ENCODE data around the gene ACACB. TPM values are rescaled to one million over a fixed set of nuclear protein-coding genes. Genes with fewer than 3 reads are reported as not detected.

Gene ACACB
- total RNA-seq, 1 experiment from 2014 or later: 20.0 TPM

- Mint-ChIP-seq H3K27me3 (ENCODE audit: low read depth) (peaks cover 10% of the 10 kb centered on the region), H3K27ac (no peak overlapping the region), H3K4me3 (no peak overlapping the region), H3K9me3 (peaks cover 13% of the 10 kb centered on the region), H3K4me1 (peaks cover 18% of the 10 kb centered on the region), H3K36me3 (peaks cover 4% of the 10 kb centered on the region; the same call in 1 of the 2 replicates)
- ATAC-seq (no peak), DNase-seq (ENCODE audit: low spot score) (no peak)
- TF ChIP-seq NR3C1 (CRISPR knock-in tag; conservative IDR thresholded peaks at IDR 0.05; ENCODE audit: low read depth) (no peak), CDX4 (CRISPR knock-in tag; IDR thresholded peaks at IDR 0.05; ENCODE audit: borderline replicate concordance) (no peak), TEAD1 (CRISPR knock-in tag; IDR thresholded peaks at IDR 0.05) (no peak), HMGA2 (CRISPR knock-in tag; IDR thresholded peaks at IDR 0.05) (no peak), ZNF532 (CRISPR knock-in tag; IDR thresholded peaks at IDR 0.05; ENCODE audit: borderline replicate concordance) (no peak), TCF7 (CRISPR knock-in tag; IDR thresholded peaks at IDR 0.05; ENCODE audit: low read depth) (no peak), JUN (CRISPR knock-in tag; IDR thresholded peaks at IDR 0.05) (no peak), ZBTB21 (CRISPR knock-in tag; IDR thresholded peaks at IDR 0.05; ENCODE audit: borderline replicate concordance) (no peak), IRF1 (CRISPR knock-in tag; IDR thresholded peaks at IDR 0.05) (no peak), ZNF121 (CRISPR knock-in tag; IDR thresholded peaks at IDR 0.05) (no peak), SOX15 (CRISPR knock-in tag; IDR thresholded peaks at IDR 0.05) (no peak)
- ChIA-PET CTCF (interaction anchor here (3.1 kb wide), 1 partner anchor 10 kb away, joined by 18 read pairs; no protein-coding TSS in a partner anchor), POLR2A (interaction anchor here (0.7 kb wide), 1 partner anchor 691 kb away, joined by 6 read pairs; no protein-coding TSS in a partner anchor)
Observed at GRCh38 chr12:109274381-109274780, 158.0 kb downstream of the ACACB start.

- Mint-ChIP-seq H3K36me3 (peaks cover 4% of the 10 kb centered on the region; the same call in 1 of the 2 replicates), H3K9me3 (peaks cover 10% of the 10 kb centered on the region), H3K4me3 (no peak overlapping the region), H3K4me1 (peaks cover 18% of the 10 kb centered on the region), H3K27me3 (ENCODE audit: low read depth) (peaks cover 10% of the 10 kb centered on the region), H3K27ac (no peak overlapping the region)
- TF ChIP-seq E2F4 (CRISPR knock-in tag; IDR thresholded peaks at IDR 0.05; ENCODE audit: borderline replicate concordance, low read depth): no peak
- ChIA-PET POLR2A (no interaction called here), CTCF (interaction anchor here (3.1 kb wide), 1 partner anchor 11 kb away, joined by 18 read pairs; no protein-coding TSS in a partner anchor)
- ATAC-seq (no peak), DNase-seq (ENCODE audit: low spot score) (no peak)
Observed at GRCh38 chr12:109275173-109275572, 158.8 kb downstream of the ACACB start.

- Mint-ChIP-seq H3K27me3 (ENCODE audit: low read depth) (peaks cover 6% of the 10 kb centered on the region; the same call in 1 of the 2 replicates), H3K27ac (no peak overlapping the region), H3K9me3 (peaks cover under 1% of the 10 kb centered on the region; the same call in 1 of the 2 replicates), H3K4me1 (peaks cover 18% of the 10 kb centered on the region), H3K36me3 (peaks cover under 1% of the 10 kb centered on the region; the same call in 1 of the 2 replicates), H3K4me3 (no peak overlapping the region)
- CTCF ChIA-PET: interaction anchor here (2.4 kb wide), 1 partner anchor 109 kb away, joined by 15 read pairs; no protein-coding TSS in a partner anchor
- POLR2A ChIA-PET: no interaction called here
- no peak for DNase-seq (ENCODE audit: low spot score)
- TF ChIP-seq ZNF263 (CRISPR knock-in tag; IDR thresholded peaks at IDR 0.05; ENCODE audit: low read depth) (no peak), CDX4 (CRISPR knock-in tag; IDR thresholded peaks at IDR 0.05; ENCODE audit: borderline replicate concordance) (no peak), NR1H2 (CRISPR knock-in tag; IDR thresholded peaks at IDR 0.05) (no peak), FOXP1 (CRISPR knock-in tag; IDR thresholded peaks at IDR 0.05; ENCODE audit: borderline replicate concordance) (no peak)
- no peak for ATAC-seq
Observed at GRCh38 chr12:109276160-109276559, 159.8 kb downstream of the ACACB start.
